HCT116 (cell line): ENCODE measurements around the gene MTLN.

Experiments used
- CBX3 ChIP-seq: IDR thresholded peaks from 2 replicates; pipeline ENCODE4 v1.6.1; 2012; ENCODE audit warnings: low read depth
- EZH2 ChIP-seq: fragments of 200-600 bp; sonication (generic); IDR thresholded peaks from 2 replicates; pipeline ENCODE4 v1.6.1; 2017; ENCODE audit warnings: antibody characterized with exemption, mixed run types
- POLR2A ChIP-seq: IDR thresholded peaks from 2 replicates; pipeline ENCODE4 v1.7.0; 2011; ENCODE audit warnings: borderline replicate concordance; ENCODE audit not compliant: insufficient read depth, insufficient read length; ENCODE audit errors: extremely low read depth
- POLR2AphosphoS5 ChIP-seq: IDR thresholded peaks from 2 replicates; pipeline ENCODE4 v1.6.1; 2011; ENCODE audit warnings: mild to moderate bottlenecking, low read depth, low read length, moderate library complexity
- ZNF274 ChIP-seq: fragments of 200-500 bp; sonication (Bioruptor generic); IDR thresholded peaks from 2 replicates; pipeline ENCODE4 v1.6.1; 2014; ENCODE audit warnings: mild to moderate bottlenecking, low read depth, low read length, inconsistent platforms
- TF ChIP-seq, protein P1 (sequence below), 3 experiments: fragments of 200-600 bp in 1 of 3; sonication (generic) in 1 of 3; IDR thresholded peaks in 2 of 3; conservative IDR thresholded peaks in 1 of 3; 2 replicates each; pipeline ENCODE4 v1.5.1; 2012 to 2017; ENCODE audit warnings: low read depth in 2 of 3, low read length in 2 of 3, antibody characterized with exemption in 1 of 3, borderline replicate concordance in 1 of 3, control low read depth in 1 of 3, mild to moderate bottlenecking in 1 of 3, mixed read lengths in 1 of 3, mixed run types in 1 of 3, moderate library complexity in 1 of 3; ENCODE audit not compliant: insufficient read depth in 1 of 3

DNA sequence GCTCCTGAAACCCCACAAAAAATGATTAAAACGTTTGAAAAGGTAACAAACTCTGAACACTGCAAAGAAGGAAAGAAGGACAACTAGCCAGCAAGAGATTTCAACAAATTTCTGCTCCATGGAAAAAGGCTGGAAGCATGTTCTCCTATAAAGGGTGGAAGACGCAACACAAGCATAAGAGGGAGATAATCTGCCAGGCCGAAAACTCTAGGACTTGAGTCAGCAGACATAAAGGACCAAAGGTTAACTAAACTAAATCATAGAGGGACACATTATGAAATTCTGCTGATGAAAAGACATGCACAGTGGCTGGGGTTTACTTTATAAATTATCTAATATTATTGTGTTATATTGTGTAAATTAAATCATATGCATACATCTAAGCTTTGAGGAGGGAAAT lies 14.3 kb downstream of the MTLN start:
- TF ChIP-seq, protein P1, sequence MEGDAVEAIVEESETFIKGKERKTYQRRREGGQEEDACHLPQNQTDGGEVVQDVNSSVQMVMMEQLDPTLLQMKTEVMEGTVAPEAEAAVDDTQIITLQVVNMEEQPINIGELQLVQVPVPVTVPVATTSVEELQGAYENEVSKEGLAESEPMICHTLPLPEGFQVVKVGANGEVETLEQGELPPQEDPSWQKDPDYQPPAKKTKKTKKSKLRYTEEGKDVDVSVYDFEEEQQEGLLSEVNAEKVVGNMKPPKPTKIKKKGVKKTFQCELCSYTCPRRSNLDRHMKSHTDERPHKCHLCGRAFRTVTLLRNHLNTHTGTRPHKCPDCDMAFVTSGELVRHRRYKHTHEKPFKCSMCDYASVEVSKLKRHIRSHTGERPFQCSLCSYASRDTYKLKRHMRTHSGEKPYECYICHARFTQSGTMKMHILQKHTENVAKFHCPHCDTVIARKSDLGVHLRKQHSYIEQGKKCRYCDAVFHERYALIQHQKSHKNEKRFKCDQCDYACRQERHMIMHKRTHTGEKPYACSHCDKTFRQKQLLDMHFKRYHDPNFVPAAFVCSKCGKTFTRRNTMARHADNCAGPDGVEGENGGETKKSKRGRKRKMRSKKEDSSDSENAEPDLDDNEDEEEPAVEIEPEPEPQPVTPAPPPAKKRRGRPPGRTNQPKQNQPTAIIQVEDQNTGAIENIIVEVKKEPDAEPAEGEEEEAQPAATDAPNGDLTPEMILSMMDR (IDR thresholded peaks at IDR 0.05 in 2 of 3, conservative IDR thresholded peaks at IDR 0.05 in 1 of 3; ENCODE audit: borderline replicate concordance in 1 of 3, insufficient read depth in 1 of 3, low read depth in 2 of 3, low read length in 2 of 3) = no peak
- TF ChIP-seq CBX3 = no peak
- TF ChIP-seq ZNF274 = no peak
- TF ChIP-seq EZH2 = no peak
- TF ChIP-seq POLR2A = no peak
- no peak for TF ChIP-seq POLR2AphosphoS5
